HK-2 (cell line): Measurements from ENCODE around the gene SLC2A6.

Experiments
- DNase-seq: peaks from one replicate; pipeline ENCODE4 v3.0.0-alpha.2; 2018; ENCODE audit not compliant: unreplicated experiment

SLC2A6 gene

GRCh38 chr9:133515615-133516255, 36.8 kb upstream of the SLC2A6 start:
- no peak for DNase-seq

GRCh38 chr9:133515240-133515610, 36.3 kb upstream of the SLC2A6 start:
- no peak for DNase-seq

GRCh38 chr9:133514460-133515239, 35.8 kb upstream of the SLC2A6 start:
- DNase-seq = no peak

GRCh38 chr9:133513214-133514100, 34.6 kb upstream of the SLC2A6 start:
- DNase-seq = no peak

- DNase-seq = no peak
These were observed 33.6 kb upstream of the SLC2A6 start for GRCh38 chr9:133512253-133513213.

- no peak for DNase-seq
These were observed 32.7 kb upstream of the SLC2A6 start for GRCh38 chr9:133511607-133512006.

GRCh38 chr9:133510926-133511505, 32.1 kb upstream of the SLC2A6 start:
- no peak for DNase-seq

GRCh38 chr9:133509179-133510083, 30.5 kb upstream of the SLC2A6 start:
- DNase-seq = no peak

GRCh38 chr9:133508046-133508445, 29.1 kb upstream of the SLC2A6 start:
- no peak for DNase-seq

GRCh38 chr9:133507246-133507965, 28.5 kb upstream of the SLC2A6 start:
- no peak for DNase-seq

- peak; percentile 92 for DNase-seq
These were observed 27.7 kb upstream of the SLC2A6 start for GRCh38 chr9:133506653-133507038.

GRCh38 chr9:133505901-133506652, 27.2 kb upstream of the SLC2A6 start:
- DNase-seq = no peak

GRCh38 chr9:133505186-133505830, 26.4 kb upstream of the SLC2A6 start:
- DNase-seq = no peak

GRCh38 chr9:133502112-133502511, 23.2 kb upstream of the SLC2A6 start:
- no peak for DNase-seq

- no peak for DNase-seq
These were observed 21.0 kb upstream of the SLC2A6 start for GRCh38 chr9:133499892-133500270.

GRCh38 chr9:133499132-133499891, 20.4 kb upstream of the SLC2A6 start:
- no peak for DNase-seq
